ENCODE measurements around the gene HDHD2. TPM values are rescaled to one million over a fixed set of nuclear protein-coding genes. Genes with fewer than 3 reads are reported as not detected.

HDHD2 gene
- total and polyA plus RNA-seq, 12 donors = 23.5 to 100 (median 62.5) TPM

DNA sequence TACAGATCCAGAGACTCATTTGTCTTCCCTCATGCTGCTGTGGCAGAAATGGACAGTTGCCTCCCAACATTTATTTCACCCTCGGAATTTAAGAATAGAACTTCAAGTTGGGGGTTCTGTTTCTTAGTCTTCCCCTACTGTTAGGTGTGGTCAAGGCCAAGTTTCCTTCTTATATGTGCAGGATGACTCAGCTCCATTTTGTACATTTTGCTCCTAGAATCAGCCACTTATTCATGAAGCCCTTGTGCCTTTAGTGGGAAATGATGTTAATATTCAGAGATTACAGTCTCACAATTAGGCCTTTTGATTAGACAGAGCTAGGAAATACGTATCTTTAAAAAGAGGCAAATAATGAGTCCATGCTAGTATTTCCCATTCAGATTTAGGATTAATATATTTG is 68.7 kb downstream of the HDHD2 start:
- DNase-seq = no peak
- Histone ChIP-seq H3K4me3 (no peak overlapping the region), H3K27ac (no peak overlapping the region), H3K4me1 (replicated peaks in 1 of 2) (no peaks in the 10 kb centered on the region), H3K9me3 (replicated peaks in 1 of 3) (no peaks in the 10 kb centered on the region), H3K27me3 (no peaks in the 10 kb centered on the region), H3K36me3 (replicated peaks in 1 of 2) (no peaks in the 10 kb centered on the region)
- intact Hi-C loops (cut with DNase I) = no loop called here
- TF ChIP-seq POLR2A (IDR thresholded peaks at IDR 0.05) = no peak
- TF ChIP-seq, protein P1, sequence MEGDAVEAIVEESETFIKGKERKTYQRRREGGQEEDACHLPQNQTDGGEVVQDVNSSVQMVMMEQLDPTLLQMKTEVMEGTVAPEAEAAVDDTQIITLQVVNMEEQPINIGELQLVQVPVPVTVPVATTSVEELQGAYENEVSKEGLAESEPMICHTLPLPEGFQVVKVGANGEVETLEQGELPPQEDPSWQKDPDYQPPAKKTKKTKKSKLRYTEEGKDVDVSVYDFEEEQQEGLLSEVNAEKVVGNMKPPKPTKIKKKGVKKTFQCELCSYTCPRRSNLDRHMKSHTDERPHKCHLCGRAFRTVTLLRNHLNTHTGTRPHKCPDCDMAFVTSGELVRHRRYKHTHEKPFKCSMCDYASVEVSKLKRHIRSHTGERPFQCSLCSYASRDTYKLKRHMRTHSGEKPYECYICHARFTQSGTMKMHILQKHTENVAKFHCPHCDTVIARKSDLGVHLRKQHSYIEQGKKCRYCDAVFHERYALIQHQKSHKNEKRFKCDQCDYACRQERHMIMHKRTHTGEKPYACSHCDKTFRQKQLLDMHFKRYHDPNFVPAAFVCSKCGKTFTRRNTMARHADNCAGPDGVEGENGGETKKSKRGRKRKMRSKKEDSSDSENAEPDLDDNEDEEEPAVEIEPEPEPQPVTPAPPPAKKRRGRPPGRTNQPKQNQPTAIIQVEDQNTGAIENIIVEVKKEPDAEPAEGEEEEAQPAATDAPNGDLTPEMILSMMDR (IDR thresholded peaks at IDR 0.05) = no peak
- 90 to 94% (median 91%) methylated on average over 2 of the region's 2 CpGs for whole genome bisulfite sequencing, 4 donors

DNA sequence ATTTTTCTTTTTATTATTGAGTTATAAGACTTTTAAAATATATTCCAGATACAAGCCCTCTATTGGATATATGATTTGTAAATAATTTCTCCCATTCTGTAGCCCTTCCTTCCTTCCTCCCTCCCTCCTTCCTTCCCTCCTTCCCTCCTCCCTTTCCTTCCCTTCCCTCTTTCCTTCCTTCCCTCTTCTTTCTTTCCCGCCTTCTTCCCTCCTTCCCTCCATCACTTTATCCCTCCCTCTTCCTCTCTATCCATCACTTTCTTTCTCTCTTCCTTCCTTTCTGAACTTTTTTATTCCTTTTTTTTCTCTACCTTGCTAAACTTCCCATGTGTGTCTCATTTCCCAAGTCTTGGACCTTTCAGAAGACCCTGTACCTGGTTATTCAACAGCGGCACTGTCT is 69.4 kb downstream of the HDHD2 start:
- 90 to 98% (median 94%) methylated on average over 2 of the region's 2 CpGs for WGBS, 4 donors
- H3K4me1 ChIP-seq (replicated peaks in 1 of 2) = no peaks in the 10 kb centered on the region
- intact Hi-C loops (cut with DNase I) = no loop called here
- no peak overlapping the region for H3K4me3 ChIP-seq
- H3K36me3 ChIP-seq (replicated peaks in 1 of 2) = no peaks in the 10 kb centered on the region
- H3K27me3 ChIP-seq = no peaks in the 10 kb centered on the region
- no peak for DNase-seq
- H3K27ac ChIP-seq = no peak overlapping the region
- no peak for TF ChIP-seq POLR2A (IDR thresholded peaks at IDR 0.05)
- TF ChIP-seq, protein P1 (IDR thresholded peaks at IDR 0.05) = no peak
- H3K9me3 ChIP-seq (replicated peaks in 1 of 3) = no peaks in the 10 kb centered on the region

DNA sequence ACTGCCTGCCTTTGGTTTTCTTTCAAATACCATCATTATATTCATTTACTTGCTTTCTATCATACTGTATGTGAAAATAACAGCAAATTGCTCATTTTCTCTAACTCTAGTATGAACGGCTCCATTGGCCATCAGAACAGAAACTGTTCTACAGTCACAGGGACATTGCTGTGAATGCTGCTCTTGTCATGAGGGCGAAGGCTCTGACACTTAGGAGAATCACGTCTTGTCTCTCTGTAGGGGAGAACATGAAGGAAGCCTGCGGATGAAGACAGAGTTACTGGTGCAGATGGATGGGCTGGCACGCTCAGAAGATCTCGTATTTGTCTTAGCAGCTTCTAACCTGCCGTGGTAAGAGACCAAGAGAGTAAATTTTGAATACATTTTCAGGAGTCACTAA is 73.2 kb downstream of the HDHD2 start:
- 82 to 92% (median 91%) methylated on average over 7 of the region's 7 CpGs for WGBS, 4 donors
- no peaks in the 10 kb centered on the region for H3K9me3 ChIP-seq (replicated peaks in 1 of 3)
- no peaks in the 10 kb centered on the region for H3K27me3 ChIP-seq
- H3K36me3 ChIP-seq (replicated peaks in 1 of 2) = no peaks in the 10 kb centered on the region
- TF ChIP-seq, protein P1 (IDR thresholded peaks at IDR 0.05) = no peak
- TF ChIP-seq POLR2A (IDR thresholded peaks at IDR 0.05) = no peak
- no peak for DNase-seq
- no peak overlapping the region for H3K27ac ChIP-seq
- H3K4me1 ChIP-seq (replicated peaks in 1 of 2) = no peaks in the 10 kb centered on the region
- intact Hi-C loops (cut with DNase I) = no loop called here
- no peak overlapping the region for H3K4me3 ChIP-seq

DNA sequence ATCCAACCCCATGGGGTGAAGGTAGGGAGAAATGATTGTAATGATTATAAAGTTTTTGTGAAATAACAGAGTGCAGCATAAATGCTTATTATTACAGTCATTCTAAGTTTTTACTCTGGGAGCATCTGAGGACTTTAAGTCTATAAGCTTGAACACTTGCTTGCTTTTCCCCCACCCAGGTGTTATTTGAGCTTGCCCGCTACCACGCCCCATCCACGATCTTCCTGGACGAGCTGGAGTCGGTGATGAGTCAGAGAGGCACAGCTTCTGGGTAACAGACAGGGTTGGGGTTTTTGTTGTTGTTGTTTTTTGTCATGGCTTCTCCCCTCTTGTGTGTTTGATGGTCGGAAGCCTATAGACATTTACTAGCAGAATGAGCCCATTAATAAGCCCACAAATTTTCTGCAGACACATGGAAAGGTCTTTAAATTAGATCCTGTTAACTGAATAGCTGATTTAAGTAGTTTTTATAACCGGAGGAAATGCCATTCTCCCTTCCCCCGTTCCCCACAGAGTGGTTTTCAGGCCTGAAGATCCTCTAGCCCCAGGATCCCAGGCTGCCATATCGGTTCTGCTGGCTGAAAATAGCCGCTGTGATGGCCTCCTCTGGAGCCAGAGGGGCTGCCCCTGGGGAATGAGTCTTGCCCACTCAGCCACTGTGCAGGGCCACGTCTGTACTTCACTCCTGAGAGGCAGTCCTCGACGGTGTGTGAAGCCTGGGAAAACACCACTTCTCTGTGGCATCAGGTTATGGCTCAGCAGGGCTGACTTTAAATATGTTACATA is 75.0 kb downstream of the HDHD2 start:
- no peak for DNase-seq
- H3K27ac ChIP-seq = no peak overlapping the region
- 69 to 80% (median 76%) methylated on average over 11 to 13 of the region's 13 CpGs for WGBS, 4 donors
- intact Hi-C loops (cut with DNase I) = no loop called here
- no peak for TF ChIP-seq POLR2A (IDR thresholded peaks at IDR 0.05)
- TF ChIP-seq, protein P1 (IDR thresholded peaks at IDR 0.05) = no peak
- no peaks in the 10 kb centered on the region for H3K36me3 ChIP-seq (replicated peaks in 1 of 2)
- H3K4me1 ChIP-seq (replicated peaks in 1 of 2) = no peaks in the 10 kb centered on the region
- H3K4me3 ChIP-seq = no peak overlapping the region
- no peaks in the 10 kb centered on the region for H3K9me3 ChIP-seq (replicated peaks in 1 of 3)
- no peaks in the 10 kb centered on the region for H3K27me3 ChIP-seq
